HepG2 (cell line): ENCODE results near the gene LUZP1.

Experiments
- CBX1 ChIP-seq: IDR thresholded peaks from one replicate; pipeline ENCODE4 v1.6.1; 2016; ENCODE audit warnings: antibody characterized with exemption, low read depth
- POLR2AphosphoS5 ChIP-seq: IDR thresholded peaks from 2 replicates; pipeline ENCODE4 v1.6.1; 2012; ENCODE audit warnings: low read depth, low read length
- USF2 ChIP-seq, 2 experiments: sonication (generic) in 1 of 2; formaldehyde crosslinking in 1 of 2; IDR thresholded peaks; 2 replicates each; pipeline versions ENCODE4 v1.5.1 to v1.6.1; 2011 to 2020; ENCODE audit warnings: borderline replicate concordance in 1 of 2, low read depth in 1 of 2, low read length in 1 of 2, mild to moderate bottlenecking in 1 of 2, missing genetic modification reagents in 1 of 2, moderate library complexity in 1 of 2
- TF ChIP-seq, protein P1 (sequence below): sonication (generic); formaldehyde crosslinking; IDR thresholded peaks from 2 replicates; pipeline ENCODE4 v1.5.0; 2020; ENCODE audit warnings: missing genetic modification reagents
- TF ChIP-seq, protein P2 (sequence below): IDR thresholded peaks from 2 replicates; pipeline ENCODE4 v1.6.1; 2016; ENCODE audit warnings: low read depth, missing genetic modification reagents, missing compliant biosample characterization
- TF ChIP-seq, protein P3 (sequence below): sonication (generic); formaldehyde crosslinking; IDR thresholded peaks from 2 replicates; pipeline ENCODE4 v1.5.1; 2020; ENCODE audit warnings: mild to moderate bottlenecking, missing genetic modification reagents, borderline replicate concordance

GRCh38 chr1:23124259-23125026 lies 44.2 kb downstream of the LUZP1 start:
- TF ChIP-seq CBX1 (no peak), USF2 (IDR thresholded peaks at IDR 0.05; ENCODE audit: low read depth, low read length) (no peak), USF2 (CRISPR knock-in tag; IDR thresholded peaks at IDR 0.05; ENCODE audit: borderline replicate concordance) (no peak), POLR2AphosphoS5 (no peak)
- TF ChIP-seq, protein P1, sequence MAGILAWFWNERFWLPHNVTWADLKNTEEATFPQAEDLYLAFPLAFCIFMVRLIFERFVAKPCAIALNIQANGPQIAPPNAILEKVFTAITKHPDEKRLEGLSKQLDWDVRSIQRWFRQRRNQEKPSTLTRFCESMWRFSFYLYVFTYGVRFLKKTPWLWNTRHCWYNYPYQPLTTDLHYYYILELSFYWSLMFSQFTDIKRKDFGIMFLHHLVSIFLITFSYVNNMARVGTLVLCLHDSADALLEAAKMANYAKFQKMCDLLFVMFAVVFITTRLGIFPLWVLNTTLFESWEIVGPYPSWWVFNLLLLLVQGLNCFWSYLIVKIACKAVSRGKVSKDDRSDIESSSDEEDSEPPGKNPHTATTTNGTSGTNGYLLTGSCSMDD = no peak
- TF ChIP-seq, protein P2, sequence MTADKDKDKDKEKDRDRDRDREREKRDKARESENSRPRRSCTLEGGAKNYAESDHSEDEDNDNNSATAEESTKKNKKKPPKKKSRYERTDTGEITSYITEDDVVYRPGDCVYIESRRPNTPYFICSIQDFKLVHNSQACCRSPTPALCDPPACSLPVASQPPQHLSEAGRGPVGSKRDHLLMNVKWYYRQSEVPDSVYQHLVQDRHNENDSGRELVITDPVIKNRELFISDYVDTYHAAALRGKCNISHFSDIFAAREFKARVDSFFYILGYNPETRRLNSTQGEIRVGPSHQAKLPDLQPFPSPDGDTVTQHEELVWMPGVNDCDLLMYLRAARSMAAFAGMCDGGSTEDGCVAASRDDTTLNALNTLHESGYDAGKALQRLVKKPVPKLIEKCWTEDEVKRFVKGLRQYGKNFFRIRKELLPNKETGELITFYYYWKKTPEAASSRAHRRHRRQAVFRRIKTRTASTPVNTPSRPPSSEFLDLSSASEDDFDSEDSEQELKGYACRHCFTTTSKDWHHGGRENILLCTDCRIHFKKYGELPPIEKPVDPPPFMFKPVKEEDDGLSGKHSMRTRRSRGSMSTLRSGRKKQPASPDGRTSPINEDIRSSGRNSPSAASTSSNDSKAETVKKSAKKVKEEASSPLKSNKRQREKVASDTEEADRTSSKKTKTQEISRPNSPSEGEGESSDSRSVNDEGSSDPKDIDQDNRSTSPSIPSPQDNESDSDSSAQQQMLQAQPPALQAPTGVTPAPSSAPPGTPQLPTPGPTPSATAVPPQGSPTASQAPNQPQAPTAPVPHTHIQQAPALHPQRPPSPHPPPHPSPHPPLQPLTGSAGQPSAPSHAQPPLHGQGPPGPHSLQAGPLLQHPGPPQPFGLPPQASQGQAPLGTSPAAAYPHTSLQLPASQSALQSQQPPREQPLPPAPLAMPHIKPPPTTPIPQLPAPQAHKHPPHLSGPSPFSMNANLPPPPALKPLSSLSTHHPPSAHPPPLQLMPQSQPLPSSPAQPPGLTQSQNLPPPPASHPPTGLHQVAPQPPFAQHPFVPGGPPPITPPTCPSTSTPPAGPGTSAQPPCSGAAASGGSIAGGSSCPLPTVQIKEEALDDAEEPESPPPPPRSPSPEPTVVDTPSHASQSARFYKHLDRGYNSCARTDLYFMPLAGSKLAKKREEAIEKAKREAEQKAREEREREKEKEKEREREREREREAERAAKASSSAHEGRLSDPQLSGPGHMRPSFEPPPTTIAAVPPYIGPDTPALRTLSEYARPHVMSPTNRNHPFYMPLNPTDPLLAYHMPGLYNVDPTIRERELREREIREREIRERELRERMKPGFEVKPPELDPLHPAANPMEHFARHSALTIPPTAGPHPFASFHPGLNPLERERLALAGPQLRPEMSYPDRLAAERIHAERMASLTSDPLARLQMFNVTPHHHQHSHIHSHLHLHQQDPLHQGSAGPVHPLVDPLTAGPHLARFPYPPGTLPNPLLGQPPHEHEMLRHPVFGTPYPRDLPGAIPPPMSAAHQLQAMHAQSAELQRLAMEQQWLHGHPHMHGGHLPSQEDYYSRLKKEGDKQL (CRISPR knock-in tag) = no peak
- TF ChIP-seq, protein P3, sequence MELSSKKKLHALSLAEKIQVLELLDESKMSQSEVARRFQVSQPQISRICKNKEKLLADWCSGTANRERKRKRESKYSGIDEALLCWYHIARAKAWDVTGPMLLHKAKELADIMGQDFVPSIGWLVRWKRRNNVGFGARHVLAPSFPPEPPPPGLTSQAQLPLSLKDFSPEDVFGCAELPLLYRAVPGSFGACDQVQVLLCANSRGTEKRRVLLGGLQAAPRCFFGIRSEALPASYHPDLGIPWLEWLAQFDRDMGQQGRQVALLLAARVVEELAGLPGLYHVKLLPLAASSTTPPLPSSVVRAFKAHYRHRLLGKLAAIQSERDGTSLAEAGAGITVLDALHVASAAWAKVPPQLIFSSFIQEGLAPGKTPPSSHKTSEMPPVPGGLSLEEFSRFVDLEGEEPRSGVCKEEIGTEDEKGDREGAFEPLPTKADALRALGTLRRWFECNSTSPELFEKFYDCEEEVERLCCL = no peak
